Tibial nerve (tissue), 4 donors: ENCODE data around the gene PRUNE2. TPM values are rescaled to one million over a fixed set of nuclear protein-coding genes. Genes with fewer than 3 reads are reported as not detected.

ENCODE experiments used
- DNase-seq, 2 donors: peaks; one replicate each; pipeline ENCODE4 v3.0.0-alpha.2; 2019; ENCODE audit warnings: low spot score in 2 of 2
- H3K27ac ChIP-seq, 4 donors: fragments of 200-600 bp; sonication (generic) in 3 of 4; one replicate each; pipeline ENCODE4 v1.5.1; 2017 to 2019; ENCODE audit warnings: mild to moderate bottlenecking in 1 of 4
- H3K27me3 ChIP-seq, 2 donors: fragments of 200-600 bp; sonication (generic) in 1 of 2; one replicate each; pipeline versions ENCODE4 v1.5.1 to v1.6.0; 2017 to 2019
- H3K36me3 ChIP-seq, 3 donors: fragments of 200-600 bp; sonication (generic); one replicate each; pipeline ENCODE4 v1.5.1; 2018 to 2019
- H3K4me1 ChIP-seq, 4 donors: fragments of 200-600 bp; sonication (generic) in 3 of 4; one replicate each; pipeline ENCODE4 v1.5.1; 2017 to 2019
- H3K4me3 ChIP-seq, 4 donors: fragments of 200-600 bp; sonication (generic) in 3 of 4; one replicate each; pipeline ENCODE4 v1.5.1; 2017 to 2019; ENCODE audit warnings: mild to moderate bottlenecking in 1 of 4, moderate library complexity in 1 of 4
- H3K9me3 ChIP-seq, 4 donors: fragments of 200-600 bp; sonication (generic) in 3 of 4; one replicate each; pipeline ENCODE4 v1.5.1; 2017 to 2019
- EP300 ChIP-seq, 2 donors: sonication (generic); formaldehyde crosslinking; IDR thresholded peaks; one replicate each; pipeline ENCODE4 v1.6.1; 2017; ENCODE audit warnings: antibody characterized with exemption in 2 of 2, mild to moderate bottlenecking in 1 of 2
- POLR2A ChIP-seq, 2 donors: fragments of 450-650 bp; IDR thresholded peaks; one replicate each; pipeline ENCODE4 v1.6.1; 2017; ENCODE audit warnings: antibody characterized with exemption in 2 of 2, mild to moderate bottlenecking in 2 of 2, moderate library complexity in 2 of 2
- WGBS, 2 donors: methylation state at CpG; one replicate each; pipeline ENCODE4 v1.1.5; 2018; 5-methylcytosine and 5-hydroxymethylcytosine counted together
- total RNA-seq, 4 donors: library from RNA; depleted of rRNA; stranded (reverse); fragments of >200 nt; gene quantifications; one replicate each; pipeline ENCODE4 v1.1.0, GENCODE V29; 2016
- TF ChIP-seq, protein P1 (sequence below), 5 experiments: fragments of 200-600 bp in 3 of 5; fragments of 450-650 bp in 2 of 5; sonication (generic) in 3 of 5; IDR thresholded peaks; one replicate each; pipeline ENCODE4 v1.5.1; 2016 to 2019; ENCODE audit warnings: antibody characterized with exemption in 5 of 5, mild to moderate bottlenecking in 3 of 5, moderate library complexity in 2 of 5

Gene PRUNE2
- total RNA-seq, 4 donors from 2014 or later: 23.2 to 50.4 (median 24.2) TPM

DNA sequence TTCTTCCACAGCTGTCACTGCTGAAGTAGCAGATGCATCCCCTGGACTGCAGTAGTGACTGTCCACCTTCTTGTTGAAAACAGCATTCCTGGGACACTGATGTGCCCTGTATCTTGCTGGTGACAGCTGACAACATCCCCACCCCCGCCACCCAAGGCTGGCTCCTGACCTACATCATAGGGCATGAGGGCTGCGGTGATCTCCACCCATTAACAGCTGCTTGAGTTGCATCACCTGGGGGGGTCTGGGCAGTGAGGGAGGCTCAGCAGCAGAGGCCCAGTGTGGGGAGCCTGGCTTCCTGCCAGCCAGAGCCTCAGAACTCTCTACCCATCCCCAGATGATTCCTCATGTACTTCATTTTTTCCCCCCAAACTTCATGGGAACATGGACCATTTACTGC is 4.1 kb downstream of the PRUNE2 start:
- peaks cover 0 to 22% (median 12%) of the 10 kb centered on the region in 4 donors for H3K4me1 ChIP-seq
- no peaks in the 10 kb centered on the region for H3K36me3 ChIP-seq
- no peaks in the 10 kb centered on the region for H3K9me3 ChIP-seq
- no peak for DNase-seq
- peaks cover 0 to 3% of the 10 kb centered on the region in 2 donors for H3K27me3 ChIP-seq
- H3K4me3 ChIP-seq: no peak overlapping the region
- TF ChIP-seq, protein P1, sequence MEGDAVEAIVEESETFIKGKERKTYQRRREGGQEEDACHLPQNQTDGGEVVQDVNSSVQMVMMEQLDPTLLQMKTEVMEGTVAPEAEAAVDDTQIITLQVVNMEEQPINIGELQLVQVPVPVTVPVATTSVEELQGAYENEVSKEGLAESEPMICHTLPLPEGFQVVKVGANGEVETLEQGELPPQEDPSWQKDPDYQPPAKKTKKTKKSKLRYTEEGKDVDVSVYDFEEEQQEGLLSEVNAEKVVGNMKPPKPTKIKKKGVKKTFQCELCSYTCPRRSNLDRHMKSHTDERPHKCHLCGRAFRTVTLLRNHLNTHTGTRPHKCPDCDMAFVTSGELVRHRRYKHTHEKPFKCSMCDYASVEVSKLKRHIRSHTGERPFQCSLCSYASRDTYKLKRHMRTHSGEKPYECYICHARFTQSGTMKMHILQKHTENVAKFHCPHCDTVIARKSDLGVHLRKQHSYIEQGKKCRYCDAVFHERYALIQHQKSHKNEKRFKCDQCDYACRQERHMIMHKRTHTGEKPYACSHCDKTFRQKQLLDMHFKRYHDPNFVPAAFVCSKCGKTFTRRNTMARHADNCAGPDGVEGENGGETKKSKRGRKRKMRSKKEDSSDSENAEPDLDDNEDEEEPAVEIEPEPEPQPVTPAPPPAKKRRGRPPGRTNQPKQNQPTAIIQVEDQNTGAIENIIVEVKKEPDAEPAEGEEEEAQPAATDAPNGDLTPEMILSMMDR (IDR thresholded peaks at IDR 0.05): no peak
- TF ChIP-seq EP300 (IDR thresholded peaks at IDR 0.05): no peak
- 17 to 86% methylated on average over 1 to 2 of the region's 2 CpGs for WGBS, 2 donors
- H3K27ac ChIP-seq: no peak overlapping the region

DNA sequence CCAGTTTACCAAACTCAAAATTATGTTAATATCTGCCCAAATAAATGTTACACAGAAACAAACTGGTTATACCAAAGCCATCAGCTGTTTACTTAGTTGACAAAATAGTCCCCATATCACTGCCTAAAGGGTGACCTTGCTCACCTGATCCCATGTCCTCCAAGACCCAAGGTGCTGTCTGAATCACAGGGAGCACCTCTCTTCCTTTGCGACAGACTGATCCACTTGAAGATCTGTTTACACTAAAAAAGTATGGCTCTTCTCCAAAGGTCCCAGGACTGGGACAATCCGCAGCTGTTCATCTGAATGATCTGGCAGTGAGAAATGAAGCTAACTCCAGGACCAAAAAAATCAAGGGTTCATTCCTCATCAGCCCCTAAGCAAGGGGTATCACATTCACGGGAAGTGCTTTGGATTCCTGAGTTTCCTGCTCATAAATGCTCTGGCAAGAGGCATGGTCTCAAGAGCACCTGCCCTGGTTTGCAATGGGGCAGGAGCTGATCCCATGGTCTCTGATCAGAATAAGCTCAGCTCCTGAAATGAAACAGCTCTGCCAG is 5.0 kb downstream of the PRUNE2 start:
- peaks cover 0 to 15% (median 9%) of the 10 kb centered on the region in 4 donors for H3K4me1 ChIP-seq
- H3K4me3 ChIP-seq: no peak overlapping the region
- H3K36me3 ChIP-seq: no peaks in the 10 kb centered on the region
- 76 to 83% methylated on average over 3 of the region's 3 CpGs for WGBS, 2 donors
- no peaks in the 10 kb centered on the region for H3K9me3 ChIP-seq
- H3K27ac ChIP-seq: no peak overlapping the region
- H3K27me3 ChIP-seq: peaks cover 0 to 3% of the 10 kb centered on the region in 2 donors
- no peak for DNase-seq
- TF ChIP-seq EP300 (IDR thresholded peaks at IDR 0.05) (no peak), POLR2A (IDR thresholded peaks at IDR 0.05) (no peak)
- TF ChIP-seq, protein P1 (IDR thresholded peaks at IDR 0.05): no peak

DNA sequence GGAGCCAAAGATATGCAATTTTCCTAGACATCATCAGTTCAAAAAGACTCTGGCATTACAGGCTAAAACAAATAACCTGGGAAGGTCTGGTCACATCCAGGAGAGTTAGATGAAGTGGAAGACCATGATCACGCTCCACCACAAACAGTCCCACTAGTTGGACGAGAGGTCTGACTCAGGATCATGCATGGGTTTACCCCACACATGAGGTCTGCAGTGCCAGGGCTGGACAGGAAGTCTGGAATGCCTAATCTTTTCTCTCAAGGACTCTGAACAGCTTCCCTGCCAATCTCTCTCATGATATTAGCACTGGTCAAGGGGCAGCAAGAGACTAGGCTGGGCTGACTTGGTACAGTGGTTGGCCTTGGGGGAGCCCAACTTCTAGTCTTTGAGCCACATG is 7.1 kb downstream of the PRUNE2 start:
- no peak overlapping the region for H3K27ac ChIP-seq
- no peak for DNase-seq
- no peaks in the 10 kb centered on the region for H3K36me3 ChIP-seq
- 35 to 75% methylated on average over 2 of the region's 2 CpGs for WGBS, 2 donors
- H3K9me3 ChIP-seq: no peaks in the 10 kb centered on the region
- H3K4me3 ChIP-seq: no peak overlapping the region
- peaks cover 0 to 6% (median 0%) of the 10 kb centered on the region in 4 donors for H3K4me1 ChIP-seq
- H3K27me3 ChIP-seq: peaks cover 0 to 3% of the 10 kb centered on the region in 2 donors
- no peak for TF ChIP-seq POLR2A (IDR thresholded peaks at IDR 0.05)
- TF ChIP-seq, protein P1 (IDR thresholded peaks at IDR 0.05): no peak
- TF ChIP-seq EP300 (IDR thresholded peaks at IDR 0.05): no peak

DNA sequence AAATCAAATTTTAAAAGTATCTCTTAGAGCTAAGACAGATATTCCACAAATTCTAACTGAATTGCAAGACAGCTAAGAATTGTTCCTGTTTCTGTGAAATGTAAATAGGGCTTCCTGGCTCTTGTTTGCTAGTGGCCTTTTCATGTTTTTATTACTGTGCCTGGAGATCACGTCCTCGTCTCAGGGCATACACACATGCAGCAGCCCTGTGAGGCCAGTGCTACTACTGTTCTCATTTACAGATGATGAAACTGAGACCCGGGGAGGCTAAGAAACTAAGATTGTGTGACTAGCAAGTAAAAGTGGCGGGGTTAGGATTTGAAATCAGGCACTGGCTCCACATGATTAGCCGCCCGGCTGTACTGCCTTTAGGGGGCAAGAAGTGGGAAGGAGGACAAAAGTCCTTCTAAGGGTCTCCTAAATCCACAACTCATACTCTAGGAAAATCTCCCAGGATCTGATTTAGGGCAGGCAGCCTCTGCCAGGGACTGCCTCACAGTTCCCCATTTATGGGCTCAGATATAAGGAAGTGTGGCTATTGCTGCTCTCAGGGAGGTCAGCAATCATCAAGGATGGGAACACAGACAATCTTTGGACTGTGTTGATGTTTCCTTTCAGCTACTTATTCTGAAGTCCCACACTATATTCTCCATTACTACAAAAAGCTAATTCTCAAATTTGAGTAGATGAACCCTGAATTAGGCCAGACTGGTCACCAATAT is 7.9 kb downstream of the PRUNE2 start:
- peaks cover 0 to 3% of the 10 kb centered on the region in 2 donors for H3K27me3 ChIP-seq
- peaks cover 0 to 12% (median 0%) of the 10 kb centered on the region in 4 donors for H3K4me1 ChIP-seq
- 63 to 84% methylated on average over 6 of the region's 6 CpGs for WGBS, 2 donors
- H3K4me3 ChIP-seq: no peak overlapping the region
- TF ChIP-seq, protein P1 (IDR thresholded peaks at IDR 0.05): no peak
- TF ChIP-seq EP300 (IDR thresholded peaks at IDR 0.05) (no peak), POLR2A (IDR thresholded peaks at IDR 0.05) (no peak)
- no peaks in the 10 kb centered on the region for H3K36me3 ChIP-seq
- no peaks in the 10 kb centered on the region for H3K9me3 ChIP-seq
- no peak overlapping the region for H3K27ac ChIP-seq
- DNase-seq: no peak

DNA sequence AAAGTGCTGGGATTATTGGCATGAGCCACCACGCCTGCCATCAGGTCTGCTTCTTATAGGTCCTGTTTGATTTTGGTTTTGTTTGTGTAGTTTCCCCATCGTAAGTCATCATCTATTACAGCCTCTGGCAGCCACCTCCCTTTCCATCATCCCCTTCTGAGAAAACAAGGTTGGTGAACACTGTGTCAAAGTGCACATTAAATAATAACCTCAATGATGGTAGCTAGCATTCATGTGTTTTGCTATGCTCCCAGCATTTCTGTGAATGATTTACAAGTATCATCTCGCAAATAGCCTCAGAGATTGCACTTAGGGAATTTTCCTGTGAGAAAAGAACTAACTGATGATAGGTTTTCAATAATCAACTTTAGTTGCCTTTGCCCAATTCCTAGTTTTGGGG is 9.9 kb downstream of the PRUNE2 start:
- no peaks in the 10 kb centered on the region for H3K27me3 ChIP-seq
- H3K36me3 ChIP-seq: no peaks in the 10 kb centered on the region
- no peak for DNase-seq
- TF ChIP-seq, protein P1 (IDR thresholded peaks at IDR 0.05): no peak
- TF ChIP-seq POLR2A (IDR thresholded peaks at IDR 0.05) (no peak), EP300 (IDR thresholded peaks at IDR 0.05) (no peak)
- no peak overlapping the region for H3K27ac ChIP-seq
- peaks cover 0 to 12% (median 0%) of the 10 kb centered on the region in 4 donors for H3K4me1 ChIP-seq
- no peaks in the 10 kb centered on the region for H3K9me3 ChIP-seq
- WGBS, 2 donors: 87 to 89% methylated on average over 3 of the region's 3 CpGs
- no peak overlapping the region for H3K4me3 ChIP-seq
